Tibial nerve (tissue), 4 donors: Measurements from ENCODE around the gene ALG12.

Experiments used
- CTCF ChIP-seq, 5 experiments: fragments of 200-600 bp in 3 of 5; fragments of 450-650 bp in 2 of 5; sonication (generic) in 3 of 5; IDR thresholded peaks; one replicate each; pipeline ENCODE4 v1.5.1; 2016 to 2019; ENCODE audit warnings: antibody characterized with exemption in 5 of 5, mild to moderate bottlenecking in 3 of 5, moderate library complexity in 2 of 5
- EP300 ChIP-seq, 2 donors: sonication (generic); formaldehyde crosslinking; IDR thresholded peaks; one replicate each; pipeline ENCODE4 v1.6.1; 2017; ENCODE audit warnings: antibody characterized with exemption in 2 of 2, mild to moderate bottlenecking in 1 of 2

- TF ChIP-seq CTCF (IDR thresholded peaks at IDR 0.05), result no peak
- TF ChIP-seq EP300 (IDR thresholded peaks at IDR 0.05), result no peak
Measured at GRCh38 chr22:49873228-49873940, 44.9 kb downstream of the ALG12 start.
